ENCODE results near the gene NPPB. TPM values are rescaled to one million over a fixed set of nuclear protein-coding genes. Genes with fewer than 3 reads are reported as not detected.

Gene NPPB
- total RNA-seq, 4 donors from 2014 or later = not detected

GRCh38 chr1:11839727-11840705 is 18.7 kb downstream of the NPPB start:
- Histone ChIP-seq H3K4me3 (no peak overlapping the region), H3K9me3 (no peaks in the 10 kb centered on the region), H3K4me1 (no peaks in the 10 kb centered on the region), H3K36me3 (peaks cover 0 to 97% of the 10 kb centered on the region in 2 donors), H3K27ac (no peak overlapping the region), H3K27me3 (no peaks in the 10 kb centered on the region)
- no peak for ATAC-seq
- in situ Hi-C loops (cut with MboI; ENCODE audit: low sequenced_read_pairs in 4 of 4) (loop anchor here (5.0 to 25.0 kb wide), 6 partner anchors 55 to 372 kb away; no protein-coding TSS in a partner anchor), intact Hi-C loops (cut with DNase I; ENCODE audit: low total_unique reads) (loop anchor here (2.0 kb wide), 1 partner anchor 191 kb away; no protein-coding TSS in a partner anchor)
- DNase-seq = no peak
- TF ChIP-seq POLR2A (IDR thresholded peaks at IDR 0.05) = no peak

- Histone ChIP-seq H3K36me3 (peaks cover 0 to 97% of the 10 kb centered on the region in 2 donors), H3K4me1 (no peaks in the 10 kb centered on the region), H3K27ac (no peak overlapping the region), H3K4me3 (no peak overlapping the region), H3K27me3 (no peaks in the 10 kb centered on the region), H3K9me3 (no peaks in the 10 kb centered on the region)
- no peak for TF ChIP-seq POLR2A (IDR thresholded peaks at IDR 0.05)
- TF ChIP-seq CTCF (IDR thresholded peaks at IDR 0.05 in 4 of 5, conservative IDR thresholded peaks at IDR 0.05 in 1 of 5) = peak; percentile 93 to 99 (median 98)
- ATAC-seq (peak; percentile 66 to 87), DNase-seq (peak; percentile 45 to 62)
- in situ Hi-C loops (cut with MboI; ENCODE audit: low sequenced_read_pairs in 4 of 4) (loop anchor here (10.0 to 25.0 kb wide), 3 partner anchors 124 to 374 kb away; no protein-coding TSS in a partner anchor), intact Hi-C loops (cut with DNase I; ENCODE audit: low total_unique reads) (loop anchor here (1.0 to 2.0 kb wide), 3 partner anchors 56 to 192 kb away; no protein-coding TSS in a partner anchor)
Observed at GRCh38 chr1:11838349-11839272, 20.1 kb downstream of the NPPB start.

GRCh38 chr1:11837767-11838348 is 20.9 kb downstream of the NPPB start:
- intact Hi-C loops (cut with DNase I; ENCODE audit: low total_unique reads) = loop anchor here (1.0 to 2.0 kb wide), 3 partner anchors 56 to 193 kb away; no protein-coding TSS in a partner anchor
- Histone ChIP-seq H3K27ac (no peak overlapping the region), H3K36me3 (peaks cover 0 to 98% of the 10 kb centered on the region in 2 donors), H3K4me1 (no peaks in the 10 kb centered on the region), H3K4me3 (no peak overlapping the region), H3K27me3 (no peaks in the 10 kb centered on the region), H3K9me3 (no peaks in the 10 kb centered on the region)
- in situ Hi-C loops (cut with MboI; ENCODE audit: low sequenced_read_pairs in 4 of 4) = loop anchor here (10.0 to 25.0 kb wide), 3 partner anchors 124 to 374 kb away; no protein-coding TSS in a partner anchor
- TF ChIP-seq CTCF (IDR thresholded peaks at IDR 0.05 in 4 of 5, conservative IDR thresholded peaks at IDR 0.05 in 1 of 5) (no peak), POLR2A (IDR thresholded peaks at IDR 0.05) (no peak)
- no peak for DNase-seq
- no peak for ATAC-seq

- intact Hi-C loops (cut with DNase I; ENCODE audit: low total_unique reads) (no loop called here), in situ Hi-C loops (cut with MboI; ENCODE audit: low sequenced_read_pairs in 4 of 4) (loop anchor here (10.0 to 25.0 kb wide), 3 partner anchors 125 to 375 kb away; no protein-coding TSS in a partner anchor)
- Histone ChIP-seq H3K36me3 (peaks cover 0 to 98% of the 10 kb centered on the region in 2 donors), H3K4me3 (no peak overlapping the region), H3K27ac (no peak overlapping the region), H3K27me3 (no peaks in the 10 kb centered on the region), H3K4me1 (no peaks in the 10 kb centered on the region), H3K9me3 (no peaks in the 10 kb centered on the region)
- TF ChIP-seq POLR2A (IDR thresholded peaks at IDR 0.05) (no peak), CTCF (IDR thresholded peaks at IDR 0.05 in 4 of 5, conservative IDR thresholded peaks at IDR 0.05 in 1 of 5) (no peak)
- no peak for DNase-seq
- ATAC-seq = no peak
Observed at GRCh38 chr1:11836955-11837766, 21.6 kb downstream of the NPPB start.
